Measurements from ENCODE around the gene MYO6. TPM values are rescaled to one million over a fixed set of nuclear protein-coding genes. Genes with fewer than 3 reads are reported as not detected.

The MYO6 gene
- total RNA-seq, 1 experiment from 2014 or later, result 44.1 TPM

- no peaks in the 10 kb centered on the region for H3K36me3 ChIP-seq (ENCODE audit: control insufficient read depth in 1 of 2, insufficient read depth in 2 of 2, low read length in 2 of 2)
- H3K9me2 ChIP-seq (ENCODE audit: insufficient read depth), result no peaks in the 10 kb centered on the region
- DNase-seq (ENCODE audit: low read depth, low spot score) (no peak), ATAC-seq (no peak)
- no TSS peak for BruUV-seq (replicated peaks)
- RAD21 ChIA-PET (ENCODE audit: low non-redundant PET in 1 of 2, low total read pairs in 2 of 2, uncharacterized antibody in 2 of 2, unreplicated experiment in 2 of 2), result no interaction called here
- H3K4me2 ChIP-seq (ENCODE audit: low read length), result no peak overlapping the region
- no peak for TF ChIP-seq REST (IDR thresholded peaks at IDR 0.05; ENCODE audit: low read depth)
- no peak for TF ChIP-seq CBX3 (IDR thresholded peaks at IDR 0.05; ENCODE audit: low read depth)
- no peak for TF ChIP-seq EGR1 (IDR thresholded peaks at IDR 0.05; ENCODE audit: low read depth)
- TF ChIP-seq TCF7L2 (IDR thresholded peaks at IDR 0.05; ENCODE audit: borderline replicate concordance, extremely low read depth, insufficient read depth, insufficient read length), result no peak
- TF ChIP-seq EZH2phosphoT487 (IDR thresholded peaks at IDR 0.05; ENCODE audit: borderline replicate concordance), result no peak
- no peak for TF ChIP-seq ATF3 (IDR thresholded peaks at IDR 0.05)
- TF ChIP-seq SP1 (IDR thresholded peaks at IDR 0.05; ENCODE audit: low read depth), result no peak
- H4K20me1 ChIP-seq (ENCODE audit: insufficient read depth), result 0 out of 2 replicates have a peak, but pooled peaks cover 5% of the 10 kb centered on the region
- no peak overlapping the region for H3K4me3 ChIP-seq (replicated peaks in 1 of 2; ENCODE audit: low read depth in 1 of 2, low read length in 2 of 2)
- peaks cover 21 to 28% of the 10 kb centered on the region in 2 experiments for H3K4me1 ChIP-seq (ENCODE audit: control insufficient read depth in 1 of 2, insufficient read depth in 2 of 2, low read length in 2 of 2)
- POLR2A ChIA-PET, result interaction anchor here (0.6 kb wide), 1 partner anchor 95 kb away, joined by 3 read pairs; no protein-coding TSS in a partner anchor
- H3K9me3 ChIP-seq (ENCODE audit: control insufficient read depth in 1 of 2, insufficient read depth in 1 of 2, low read depth in 1 of 2, low read length in 2 of 2), result no peaks in the 10 kb centered on the region
- no peaks in the 10 kb centered on the region for H3K79me2 ChIP-seq (ENCODE audit: insufficient read depth, low read length)
- H3K27ac ChIP-seq (ENCODE audit: low read depth, low read length), result no peak overlapping the region
- H3K27me3 ChIP-seq (ENCODE audit: insufficient read depth, low read length), result no peaks in the 10 kb centered on the region
- no peak overlapping the region for H2AFZ ChIP-seq (ENCODE audit: low read depth, low read length, poor library complexity, severe bottlenecking)
- H3K9ac ChIP-seq (ENCODE audit: low read length), result no peak overlapping the region
- intact Hi-C loops (cut with micrococcal nuclease), result no loop called here
- CTCF ChIA-PET, result interaction anchor here (2.0 kb wide), 1 partner anchor 45 kb away, joined by 5 read pairs; no protein-coding TSS in a partner anchor
Measured at GRCh38 chr6:75848274-75848673, 99.2 kb downstream of the MYO6 start.

Measured in HCT116 (cell line).